Measurements from ENCODE around the gene LAG3. TPM values are rescaled to one million over a fixed set of nuclear protein-coding genes. Genes with fewer than 3 reads are reported as not detected.

The LAG3 gene
- total RNA-seq: under 0.01 and 0.11 TPM in 2 replicates

DNA sequence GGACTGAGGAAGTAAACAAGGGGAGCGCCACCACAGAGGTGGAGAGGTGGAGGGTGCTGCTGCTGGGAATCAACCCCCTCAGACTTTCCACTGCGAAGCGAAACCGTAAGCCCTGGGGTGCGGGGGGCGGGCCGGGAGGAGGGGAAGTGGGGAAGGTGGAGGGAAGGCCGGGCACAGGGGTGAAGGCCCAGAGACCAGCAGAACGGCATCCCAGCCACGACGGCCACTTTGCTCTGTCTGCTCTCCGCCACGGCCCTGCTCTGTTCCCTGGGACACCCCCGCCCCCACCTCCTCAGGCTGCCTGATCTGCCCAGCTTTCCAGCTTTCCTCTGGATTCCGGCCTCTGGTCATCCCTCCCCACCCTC, at the start of gene LAG3:
Gene LAG3, plus strand, starts transcription at position 190 of the 365 bp plus-strand sequence. CDS start 333 bp downstream, outside the sequence.

DNA sequence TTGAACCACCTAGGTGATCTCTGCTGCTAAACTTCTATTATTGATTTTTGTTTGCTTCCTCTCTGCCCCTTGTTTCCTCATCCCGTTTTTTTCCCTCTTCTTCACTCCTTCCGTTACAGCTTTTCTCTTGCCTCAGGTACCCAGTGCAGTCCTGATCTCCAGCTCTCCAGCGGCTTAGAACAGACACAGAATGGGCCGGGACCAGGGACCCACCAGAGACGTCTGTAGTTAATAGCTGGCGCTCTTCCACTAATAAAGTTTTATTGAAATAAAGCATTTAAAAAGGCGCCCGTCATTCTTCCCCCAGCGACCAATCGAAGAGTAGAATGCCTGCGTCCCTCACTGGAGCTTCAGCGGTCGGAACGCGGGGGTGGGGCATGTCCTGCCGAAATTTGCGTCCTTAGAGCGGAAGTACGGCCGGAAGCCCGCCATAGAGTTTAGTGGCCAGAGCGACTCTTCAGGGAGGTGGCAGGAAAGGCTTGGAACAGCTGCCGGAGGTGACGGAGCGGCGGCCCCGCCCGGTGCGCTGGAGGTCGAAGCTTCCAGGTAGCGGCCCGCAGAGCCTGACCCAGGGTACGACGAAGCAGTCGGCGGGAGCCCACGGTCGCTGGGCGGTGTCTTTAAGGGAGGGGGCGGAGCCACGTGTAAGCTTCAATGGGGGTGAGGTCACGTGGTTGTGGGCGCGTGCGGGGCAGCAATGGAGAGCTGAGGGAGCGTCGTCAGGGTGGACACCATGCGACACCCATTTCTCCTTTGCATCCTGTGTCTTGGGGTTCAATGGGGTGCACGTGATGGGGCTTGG, 48.5 kb upstream of the LAG3 start, which contains the start of gene COPS7A:
Gene COPS7A, plus strand, starts transcription at position 440 of the 802 bp plus-strand sequence. CDS start 611 bp downstream, outside the sequence.

DNA sequence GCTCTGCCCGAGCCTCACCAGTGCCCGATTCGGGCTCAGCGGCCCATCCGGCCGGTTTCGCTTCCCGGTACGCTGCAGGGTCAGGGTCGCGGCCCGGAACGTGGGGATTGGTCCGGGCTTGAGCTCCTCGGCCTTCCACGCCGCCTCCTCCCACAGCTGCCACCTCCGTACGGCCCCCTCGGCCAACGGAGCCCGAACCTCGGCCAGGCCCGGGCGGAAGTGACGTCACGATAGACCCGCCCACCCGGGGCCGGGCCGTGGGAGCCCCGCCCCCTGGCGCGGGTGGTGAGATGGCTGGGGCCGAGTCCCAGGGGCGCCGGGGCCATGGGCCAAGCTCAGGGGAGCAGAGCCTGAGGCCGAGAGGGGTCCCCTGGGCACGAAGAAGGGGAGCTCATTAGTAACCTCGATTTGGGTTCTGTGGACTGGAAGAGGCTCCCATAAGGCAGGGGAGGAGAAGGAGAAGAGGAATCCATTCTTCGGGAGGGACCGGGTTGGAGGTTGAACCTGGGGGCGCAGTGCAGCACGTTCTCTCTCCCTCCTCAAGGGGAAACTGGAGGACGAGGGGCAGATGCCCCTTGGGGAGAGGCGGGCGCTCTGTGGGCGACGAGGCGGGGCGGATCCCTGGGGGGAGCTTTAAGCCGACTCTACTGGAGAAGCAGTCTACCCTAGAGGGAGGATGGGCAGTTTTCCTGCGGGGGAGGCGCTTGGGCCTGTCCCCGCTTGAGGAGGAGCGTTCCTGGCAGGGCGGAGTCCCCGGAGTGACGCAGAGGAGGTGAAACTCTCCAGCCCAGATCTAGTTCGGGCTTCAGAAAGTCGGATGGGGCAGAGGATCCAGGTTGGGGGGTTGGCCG, 19.2 kb upstream of the LAG3 start, which contains the start of gene MLF2:
Gene MLF2, minus strand, starts transcription at position 221 of the 851 bp plus-strand sequence. CDS start 807 bp downstream, outside the sequence.

DNA sequence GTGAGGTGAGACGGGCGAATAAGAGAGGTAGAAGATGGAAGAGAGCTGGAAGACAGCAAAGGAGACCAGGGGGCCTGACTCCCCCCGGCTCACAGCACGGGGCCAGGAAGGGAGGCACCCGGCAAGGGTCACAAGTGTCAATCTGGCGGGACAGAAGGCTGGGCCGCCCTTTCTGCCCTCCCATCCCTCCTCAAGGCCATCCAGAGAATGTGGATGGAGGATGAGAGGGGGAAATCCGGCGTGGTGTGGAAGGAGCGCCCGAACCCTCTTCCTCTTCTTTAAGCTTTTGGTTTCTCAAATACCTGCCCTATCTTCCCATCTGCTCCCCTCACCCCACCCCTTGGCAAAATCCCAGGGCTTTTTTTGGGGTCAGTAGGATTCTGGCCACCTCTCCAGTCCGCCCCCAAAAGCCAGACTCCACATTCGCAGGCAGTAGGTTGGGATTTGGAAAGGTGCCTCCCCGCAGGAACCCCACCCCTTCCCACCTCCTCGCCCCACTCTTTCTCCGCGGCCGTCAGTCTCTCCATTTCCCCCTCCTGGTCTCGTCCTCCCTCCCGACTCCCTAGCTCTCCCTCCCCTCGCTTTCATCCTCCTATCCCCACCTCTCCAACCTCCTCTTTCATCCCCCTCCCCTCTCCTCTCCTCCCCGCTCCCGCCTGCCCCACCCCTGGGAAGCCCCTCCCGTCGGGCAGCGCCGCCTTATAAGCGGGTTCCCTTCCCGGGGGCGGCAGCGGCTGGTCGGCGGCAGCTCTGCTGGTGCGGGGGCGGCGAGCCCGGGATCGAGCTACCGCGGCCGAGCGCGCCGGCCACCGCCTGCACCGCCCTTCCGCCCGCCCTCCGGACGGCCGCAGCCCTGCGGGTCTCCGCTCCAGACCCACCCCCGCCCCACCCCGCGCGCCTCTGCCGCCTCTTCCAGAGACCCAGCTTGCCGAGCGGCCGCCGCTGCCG, 6.4 kb upstream of the LAG3 start, which contains the start of gene PTMS:
Gene PTMS, plus strand, starts transcription at position 730 of the 948 bp plus-strand sequence. CDS start 343 bp downstream, outside the sequence.

DNA sequence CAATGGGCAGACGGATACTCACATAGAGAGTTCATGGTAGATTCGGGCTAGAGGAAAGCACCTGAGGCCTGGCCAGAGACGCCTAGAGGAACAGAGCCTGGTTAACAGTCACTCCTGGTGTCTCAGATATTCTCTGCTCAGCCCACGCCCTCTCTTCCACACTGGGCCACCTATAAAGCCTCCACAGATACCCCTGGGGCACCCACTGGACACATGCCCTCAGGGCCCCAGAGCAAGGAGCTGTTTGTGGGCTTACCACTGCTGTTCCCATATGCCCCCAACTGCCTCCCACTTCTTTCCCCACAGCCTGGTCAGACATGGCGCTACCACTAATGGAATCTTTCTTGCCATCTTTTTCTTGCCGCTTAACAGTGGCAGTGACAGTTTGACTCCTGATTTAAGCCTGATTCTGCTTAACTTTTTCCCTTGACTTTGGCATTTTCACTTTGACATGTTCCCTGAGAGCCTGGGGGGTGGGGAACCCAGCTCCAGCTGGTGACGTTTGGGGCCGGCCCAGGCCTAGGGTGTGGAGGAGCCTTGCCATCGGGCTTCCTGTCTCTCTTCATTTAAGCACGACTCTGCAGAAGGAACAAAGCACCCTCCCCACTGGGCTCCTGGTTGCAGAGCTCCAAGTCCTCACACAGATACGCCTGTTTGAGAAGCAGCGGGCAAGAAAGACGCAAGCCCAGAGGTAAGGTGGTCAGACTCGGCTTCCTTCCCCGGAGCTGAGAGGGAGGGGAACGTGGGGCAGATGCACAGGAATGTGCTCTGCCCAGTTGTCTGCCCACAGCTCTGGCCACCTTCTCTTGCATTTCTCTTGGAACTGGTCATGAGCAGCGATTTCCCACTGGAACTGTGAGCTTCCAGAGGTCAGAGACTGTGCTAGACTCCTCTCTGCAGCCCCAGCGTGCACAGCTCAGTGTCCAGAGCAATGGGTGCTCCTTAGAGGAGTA, 16.9 kb downstream of the LAG3 start, which contains the start of gene CD4:
Gene CD4, plus strand, starts transcription at position 557 of the 953 bp plus-strand sequence. CDS start 10,611 bp downstream, outside the sequence.

DNA sequence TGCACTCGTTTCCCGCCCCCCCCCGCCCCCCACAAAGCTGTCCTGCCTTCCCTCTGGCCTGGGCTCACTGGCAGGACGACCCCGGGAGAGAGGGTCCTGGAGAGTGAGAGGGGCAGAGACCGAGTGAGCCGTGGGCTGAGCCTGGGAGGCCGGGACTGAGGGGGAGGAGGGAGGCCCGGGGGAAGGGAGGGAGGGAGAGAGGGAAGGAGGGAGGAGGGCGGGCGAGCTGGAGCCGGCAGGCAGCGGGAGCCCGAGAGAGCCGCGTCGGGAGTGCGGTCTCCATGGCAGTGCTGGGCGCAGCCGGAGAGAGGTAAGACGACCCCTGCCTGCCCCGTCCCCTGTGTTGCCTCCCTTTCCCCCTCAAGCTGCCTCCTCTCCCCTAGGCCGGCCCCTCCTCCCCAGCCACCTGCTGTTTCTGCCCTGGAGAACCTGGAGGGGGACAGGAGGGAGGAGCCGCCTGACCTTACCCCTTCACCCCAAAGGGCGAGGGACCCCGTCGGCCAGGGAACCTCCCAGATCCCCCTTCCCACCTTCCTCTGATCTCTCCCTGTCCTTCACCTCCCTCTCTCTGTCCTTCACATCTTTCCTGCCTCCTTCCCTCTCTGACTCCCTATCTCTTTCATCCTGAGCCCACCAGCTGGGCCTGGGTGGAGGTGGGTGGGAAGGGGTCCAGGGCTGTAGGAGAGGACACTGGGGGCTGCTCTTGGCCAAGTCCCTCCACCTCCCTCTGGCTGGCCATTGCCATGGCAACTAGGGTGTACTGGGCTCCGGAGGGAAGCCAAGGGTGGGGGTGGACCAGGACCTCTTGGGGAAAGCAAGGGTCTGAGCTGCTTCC, 49.5 kb downstream of the LAG3 start, which contains the start of gene GPR162:
Gene GPR162, plus strand, starts transcription at position 231 of the 835 bp plus-strand sequence. CDS start 2,078 bp downstream, outside the sequence.

Other genes with a start within 250 kb of the LAG3 start
- 5,674 and 7,219 TPM in 2 replicates for gene GAPDH, start 238.0 kb upstream of the LAG3 start, total RNA-seq
- gene IFFO1, start 216.5 kb upstream of the LAG3 start, total RNA-seq: 15.0 and 15.1 TPM in 2 replicates
- 25.4 and 29.9 TPM in 2 replicates for gene NOP2, start 204.2 kb upstream of the LAG3 start, total RNA-seq
- 259 and 264 TPM in 2 replicates for gene CHD4, start 165.1 kb upstream of the LAG3 start, total RNA-seq
- 0.12 TPM in 1 of 2 replicates, not detected in the other for gene LPAR5, start 136.6 kb upstream of the LAG3 start, total RNA-seq
- gene ACRBP, start 125.1 kb upstream of the LAG3 start, total RNA-seq: 0.22 and 0.25 TPM in 2 replicates
- 20.8 and 30.4 TPM in 2 replicates for gene ING4, start 109.4 kb upstream of the LAG3 start, total RNA-seq
- gene ZNF384, start 83.1 kb upstream of the LAG3 start, total RNA-seq: 10.1 and 10.3 TPM in 2 replicates
- gene PIANP, start 71.7 kb upstream of the LAG3 start, total RNA-seq: under 0.01 TPM in 1 of 2 replicates, not detected in the other
- 76.7 and 77.9 TPM in 2 replicates for gene COPS7A, start 48.5 kb upstream of the LAG3 start, total RNA-seq
- 131 and 181 TPM in 2 replicates for gene MLF2, start 19.4 kb upstream of the LAG3 start, total RNA-seq
- gene PTMS, start 6.2 kb upstream of the LAG3 start, total RNA-seq: 60.1 and 63.5 TPM in 2 replicates
- gene CD4, start 17.0 kb downstream of the LAG3 start, total RNA-seq: 0.25 TPM in 1 of 2 replicates, not detected in the other
- gene GPR162, start 49.3 kb downstream of the LAG3 start, total RNA-seq: 5.0 and 6.0 TPM in 2 replicates
- 133 and 175 TPM in 2 replicates for gene P3H3, start 55.9 kb downstream of the LAG3 start, total RNA-seq
- 2.9 and 3.7 TPM in 2 replicates for gene GNB3, start 68.4 kb downstream of the LAG3 start, total RNA-seq
- 9.0 and 35.9 TPM in 2 replicates for gene CDCA3, start 78.8 kb downstream of the LAG3 start, total RNA-seq
- gene USP5, start 79.6 kb downstream of the LAG3 start, total RNA-seq: 94.9 and 147 TPM in 2 replicates
- gene TPI1, start 95.0 kb downstream of the LAG3 start, total RNA-seq: 1,238 and 1,525 TPM in 2 replicates
- 7.0 and 9.5 TPM in 2 replicates for gene SPSB2, start 100.8 kb downstream of the LAG3 start, total RNA-seq
- 8.6 and 14.4 TPM in 2 replicates for gene LRRC23, start 132.3 kb downstream of the LAG3 start, total RNA-seq
- gene ENO2, start 142.1 kb downstream of the LAG3 start, total RNA-seq: 29.0 and 38.4 TPM in 2 replicates
- gene ATN1, start 155.4 kb downstream of the LAG3 start, total RNA-seq: 15.7 and 22.4 TPM in 2 replicates
- not detected in 2 replicates for gene RNU7-1, start 171.3 kb downstream of the LAG3 start, total RNA-seq
- gene C12orf57, start 171.5 kb downstream of the LAG3 start, total RNA-seq: 60.8 and 143 TPM in 2 replicates
- gene PTPN6, start 178.8 kb downstream of the LAG3 start, total RNA-seq: 0.11 TPM in 1 of 2 replicates, not detected in the other
- gene PHB2, start 198.1 kb downstream of the LAG3 start, total RNA-seq: 155 and 196 TPM in 2 replicates
- gene EMG1, start 198.4 kb downstream of the LAG3 start, total RNA-seq: 43.5 and 72.2 TPM in 2 replicates
- gene LPCAT3, start 246.0 kb downstream of the LAG3 start, total RNA-seq: 7.2 and 7.7 TPM in 2 replicates

All from uterine smooth muscle cell (primary cell).